Endothelial cell of umbilical vein (primary cell): ENCODE data around the gene BAD. TPM values are rescaled to one million over a fixed set of nuclear protein-coding genes. Genes with fewer than 3 reads are reported as not detected.

Source experiments
- Bru-seq: library from RNA; stranded (reverse); fragments of 400-500 nt; gene quantifications from one replicate; lab custom pipeline; 2021; lab: Mats Ljungman, UMichigan
- BruChase-seq, 2 experiments: library from RNA; stranded (reverse); fragments of 400-500 nt; gene quantifications; one replicate each; lab custom pipeline; 2021; lab: Mats Ljungman, UMichigan
- BruUV-seq: library from RNA; stranded (reverse); fragments of 400-500 nt; replicated peaks from 2 replicates; lab custom pipeline; 2021; lab: Mats Ljungman, UMichigan
- CTCF ChIA-PET: fragments of 300-600, 350-600 bp; sonication (Branson Sonifier 250); formaldehyde crosslinking; loops from one replicate; lab custom pipeline; 2021; ENCODE audit warnings: antibody characterized with exemption, inconsistent platforms; lab: Charles Lee
- POLR2A ChIA-PET: fragments of 300-600, 350-600 bp; sonication (Branson Sonifier 250); formaldehyde crosslinking; loops from one replicate; lab custom pipeline; 2021; ENCODE audit warnings: antibody characterized with exemption, inconsistent platforms; lab: Charles Lee
- DNase-seq: peaks from one replicate; pipeline ENCODE4 v3.0.0-alpha.2; 2011; ENCODE audit warnings: low read depth, low spot score
- FAIRE-seq: peaks from 2 replicates; lab custom pipeline; 2011; peaks lifted over from hg19 to GRCh38; lab: Jason Lieb, UNC
- H2AFZ ChIP-seq: 2 replicates; pipeline ENCODE4 v1.6.0; 2012; ENCODE audit warnings: low read depth, low read length, control low read depth, inconsistent platforms
- H3K27ac ChIP-seq: 2 replicates; pipeline ENCODE4 v1.5.1; 2011; ENCODE audit warnings: low read depth, mild to moderate bottlenecking, control low read depth, low read length, moderate library complexity; ENCODE audit not compliant: insufficient read depth
- H3K27me3 ChIP-seq, 2 experiments: 2 replicates each; pipeline versions ENCODE4 v1.6.0 to v1.6.1; 2011; ENCODE audit warnings: low read length in 2 of 2, mixed read lengths in 1 of 2; ENCODE audit not compliant: control insufficient read depth in 2 of 2, insufficient read depth in 2 of 2
- H3K36me3 ChIP-seq, 2 experiments: 2 replicates in 1 of 2; 3 replicates in 1 of 2; pipeline ENCODE4 v1.5.1; 2011; ENCODE audit warnings: low read length in 2 of 2, mild to moderate bottlenecking in 1 of 2, moderate library complexity in 1 of 2; ENCODE audit not compliant: control insufficient read depth in 2 of 2, insufficient read depth in 2 of 2; ENCODE audit errors: extremely low read depth in 1 of 2
- H3K4me1 ChIP-seq: 3 replicates; pipeline ENCODE4 v1.5.1; 2011; ENCODE audit warnings: mild to moderate bottlenecking, low read length; ENCODE audit not compliant: control insufficient read depth, insufficient read depth; ENCODE audit errors: extremely low read depth
- H3K4me2 ChIP-seq: 2 replicates; pipeline ENCODE4 v1.6.1; 2011; ENCODE audit warnings: low read length, control low read depth, mixed read lengths; ENCODE audit not compliant: insufficient read depth
- H3K4me3 ChIP-seq, 3 experiments: fragments of 200-600 bp in 1 of 3; sonication (generic), shearing (Covaris generic) in 1 of 3; replicated peaks in 1 of 3; 2 replicates each; pipeline ENCODE4 v1.5.1; 2011 to 2016; ENCODE audit warnings: control low read depth in 3 of 3, low read length in 3 of 3, mild to moderate bottlenecking in 2 of 3, inconsistent platforms in 1 of 3, low read depth in 1 of 3, moderate library complexity in 1 of 3; ENCODE audit not compliant: insufficient read depth in 1 of 3
- H3K79me2 ChIP-seq: 2 replicates; pipeline ENCODE4 v1.6.0; 2012; ENCODE audit warnings: low read length, inconsistent platforms; ENCODE audit not compliant: control insufficient read depth, insufficient read depth
- H3K9ac ChIP-seq: replicated peaks from 2 replicates; pipeline ENCODE3; 2011; ENCODE audit warnings: low read length, control low read depth; ENCODE audit not compliant: insufficient read depth; ENCODE audit errors: extremely low read depth
- H3K9me1 ChIP-seq: replicated peaks from 3 replicates; pipeline ENCODE4 v1.6.0; 2011; ENCODE audit warnings: mild to moderate bottlenecking, low read length; ENCODE audit not compliant: control insufficient read depth, insufficient read depth; ENCODE audit errors: extremely low read depth
- H3K9me3 ChIP-seq: replicated peaks from 2 replicates; pipeline ENCODE4 v1.5.1; 2012; ENCODE audit warnings: low read length, inconsistent platforms; ENCODE audit not compliant: control insufficient read depth, insufficient read depth
- H4K20me1 ChIP-seq: replicated peaks from 2 replicates; pipeline ENCODE3; 2011; ENCODE audit warnings: mild to moderate bottlenecking, low read length; ENCODE audit not compliant: control insufficient read depth, insufficient read depth; ENCODE audit errors: extremely low read depth
- CTCF ChIP-seq, 2 donors: IDR thresholded peaks; 1 replicate in 1 of 2; 2 replicates in 1 of 2; pipeline ENCODE4 v1.5.1; 2011; ENCODE audit warnings: low read length in 2 of 2, mild to moderate bottlenecking in 2 of 2, moderate library complexity in 2 of 2, control low read depth in 1 of 2, inconsistent platforms in 1 of 2, low read depth in 1 of 2; ENCODE audit not compliant: insufficient read depth in 1 of 2; ENCODE audit errors: extremely low read depth in 1 of 2
- EZH2 ChIP-seq: IDR thresholded peaks from 2 replicates; pipeline ENCODE4 v1.6.1; 2012; ENCODE audit warnings: borderline replicate concordance, low read depth, mild to moderate bottlenecking, moderate library complexity, low read length, inconsistent platforms; ENCODE audit not compliant: severe bottlenecking
- FOS ChIP-seq: IDR thresholded peaks from 2 replicates; pipeline ENCODE4 v1.6.1; 2011; ENCODE audit warnings: mild to moderate bottlenecking, low read length, moderate library complexity, borderline replicate concordance; ENCODE audit not compliant: insufficient read depth
- GATA2 ChIP-seq: IDR thresholded peaks from 2 replicates; pipeline ENCODE4 v1.7.0; 2011; ENCODE audit warnings: low read depth, mild to moderate bottlenecking, moderate library complexity, mixed read lengths, low read length; ENCODE audit not compliant: insufficient read length, insufficient read depth
- JUN ChIP-seq: IDR thresholded peaks from 2 replicates; pipeline ENCODE4 v1.6.1; 2011; ENCODE audit warnings: borderline replicate concordance, low read depth; ENCODE audit not compliant: insufficient read length, insufficient read depth
- MYC ChIP-seq: IDR thresholded peaks from one replicate; pipeline ENCODE4 v1.6.1; 2011; ENCODE audit warnings: mild to moderate bottlenecking, low read depth, low read length
- POLR2A ChIP-seq: IDR thresholded peaks from 2 replicates; pipeline ENCODE4 v1.6.1; 2012; ENCODE audit warnings: low read depth, mild to moderate bottlenecking, control low read depth, low read length
- POLR2AphosphoS5 ChIP-seq: IDR thresholded peaks from 2 replicates; pipeline ENCODE4 v1.6.1; 2012; ENCODE audit warnings: low read depth, mild to moderate bottlenecking, control low read depth, low read length, moderate library complexity; ENCODE audit not compliant: insufficient read depth
- dilution Hi-C: fragments of 300-500 bp; cut with MboI; formaldehyde crosslinking; loops from one replicate; pipeline ENCODE4 v1.15.0; 2019; ENCODE audit warnings: low sequenced_read_pairs; ENCODE audit not compliant: extremely low pct_ligation_motif_present
- intact Hi-C: fragments of 100-400 bp; cut with micrococcal nuclease; formaldehyde crosslinking; loops from one replicate; pipeline ENCODE4 v1.10.0; 2022
- long read RNA-seq: library from polyadenylated mRNA; stranded (forward); transcript quantifications from one replicate; pipeline ENCODE4 v2.0.0, GENCODE V29; 2021
- polyA minus RNA-seq, 3 experiments: library from RNA; depleted of rRNA, polyadenylated mRNA; stranded (reverse); fragments of >200 nt; gene quantifications; 1 replicate in 1 of 3; 2 replicates in 2 of 3; pipeline ENCODE4 v1.2.3, GENCODE V29; 2011
- polyA plus RNA-seq, 4 experiments: library from polyadenylated mRNA; depleted of rRNA in 3 of 4; stranded (reverse) in 3 of 4; unstranded in 1 of 4; fragments of >200 nt; gene quantifications; 2 replicates each; pipeline versions ENCODE4 v1.2.1 to v1.2.3, GENCODE V29; 2011 to 2012; ENCODE audit warnings: missing spikeins in 1 of 4
- total RNA-seq: library from RNA; stranded (reverse); gene quantifications from 2 replicates; pipeline ENCODE4 v1.2.3, GENCODE V29; 2021
- TF ChIP-seq, protein P1 (sequence below): IDR thresholded peaks from 2 replicates; pipeline ENCODE4 v1.6.1; 2011; ENCODE audit not compliant: insufficient read depth, insufficient read length

Gene BAD
- total RNA-seq (61.6 and 65.3 TPM in 2 replicates), polyA plus RNA-seq (88.0 and 100 TPM in 2 replicates), polyA minus RNA-seq (12.9 and 14.2 TPM in 2 replicates), Bru-seq, nascent RNA (percentile 54 among the genes with signal in this experiment), BruChase-seq, experiment 1, labeled RNA remaining after a 6-hour chase (percentile 67 among the genes with signal in this experiment), BruChase-seq, experiment 2, labeled RNA remaining after a 2-hour chase (percentile 57 among the genes with signal in this experiment)
- 60.3 and 86.4 TPM in 2 replicates for polyA plus RNA-seq (2011; cell fraction: cytosol; rRNA removed)
- polyA plus RNA-seq (2011; cell fraction: nucleus; rRNA removed), result 21.1 and 25.9 TPM in 2 replicates
- 45.1 and 63.2 TPM in 2 replicates for polyA plus RNA-seq (2012)
- polyA minus RNA-seq (2011; cell fraction: cytosol; rRNA and poly(A)+ RNA removed), result 4.3 TPM
- polyA minus RNA-seq (2011; cell fraction: nucleus; rRNA and poly(A)+ RNA removed), result 2.9 and 9.7 TPM in 2 replicates
- long read RNA-seq, transcript BAD-203 (3 exons, 1,157 nt), result minor isoform, 14 of 234 reads
- long read RNA-seq, transcript BAD-201 (4 exons, 929 nt), result major isoform, 207 of 234 reads
- long read RNA-seq, partial matches to known transcripts, result 1 of 234 reads
- long read RNA-seq, other reads (novel, unspliced or antisense), result 8 of 234 reads

DNA sequence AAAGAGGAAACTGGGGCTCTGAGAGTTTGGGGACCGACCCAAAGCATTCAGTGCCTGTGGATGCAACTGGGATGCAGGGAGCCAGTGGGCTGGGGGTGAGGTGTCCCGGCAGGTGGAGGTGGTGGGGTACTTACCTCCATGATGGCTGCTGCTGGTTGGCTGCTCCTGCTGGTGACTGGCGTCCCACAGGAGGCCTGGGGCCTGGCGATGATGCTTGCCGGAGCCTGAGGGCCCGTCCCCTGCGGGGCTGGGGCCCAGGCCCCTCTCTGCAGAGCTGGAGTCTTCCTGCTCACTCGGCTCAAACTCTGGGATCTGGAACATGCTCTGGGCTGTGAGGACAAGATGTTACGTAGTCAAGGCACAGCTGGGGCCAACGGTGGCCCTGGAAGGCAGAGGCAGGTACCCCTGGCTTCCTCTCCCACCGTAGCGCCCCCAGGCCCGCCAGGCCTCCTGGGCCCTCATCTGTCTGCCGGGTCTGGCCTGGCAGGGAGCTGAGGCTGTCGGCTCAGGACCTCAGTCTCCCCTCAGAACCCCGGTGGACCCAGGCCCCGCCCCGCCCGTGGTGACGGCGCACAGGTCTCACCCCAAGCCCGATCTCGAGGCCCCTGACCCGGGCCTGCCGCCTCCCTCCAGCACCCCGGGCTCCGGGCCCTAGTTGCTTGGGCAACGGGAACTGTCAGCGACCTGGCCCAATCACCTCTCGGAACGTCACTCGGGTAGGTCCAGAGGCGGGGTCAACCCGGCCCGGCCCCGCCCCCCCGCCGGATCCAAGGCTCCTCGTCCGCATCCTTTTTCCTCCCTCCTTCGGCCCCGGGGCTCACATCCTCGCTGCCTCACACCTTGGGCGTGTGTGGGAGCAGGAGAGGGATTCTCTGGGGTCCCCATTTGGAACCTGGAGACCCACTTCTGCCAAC, at the start of gene BAD:
Gene BAD, minus strand, starts transcription at position 618 of the 914 bp plus-strand sequence. Its CDS starts 297 bp downstream, at position 321.
- BruUV-seq, result TSS peak; percentile 38
- H3K36me3 ChIP-seq, result peaks cover 0 to 5% of the 10 kb centered on the region in 2 experiments
- H3K79me2 ChIP-seq, result peaks cover 2% of the 10 kb centered on the region
- no peaks in the 10 kb centered on the region for H4K20me1 ChIP-seq
- FAIRE-seq, result peak; percentile 95
- ChIA-PET CTCF (interaction anchor here (0.7 to 3.5 kb wide), 12 partner anchors 13 to 99 kb away, joined by 3 to 26 read pairs (median 6); partner anchors contain the start of genes CATSPERZ, PRDX5, STIP1 and TRMT112), POLR2A (interaction anchor here (1.0 kb wide), 1 partner anchor 13 kb away, joined by 3 read pairs; no protein-coding TSS in a partner anchor)
- H3K4me3 ChIP-seq, result peak within 1 kb of the TSS; percentile 42 to 49 (median 44)
- peak; percentile 91 for DNase-seq
- peak within 1 kb of the TSS; percentile 54 for H3K9ac ChIP-seq
- TF ChIP-seq, protein P1, sequence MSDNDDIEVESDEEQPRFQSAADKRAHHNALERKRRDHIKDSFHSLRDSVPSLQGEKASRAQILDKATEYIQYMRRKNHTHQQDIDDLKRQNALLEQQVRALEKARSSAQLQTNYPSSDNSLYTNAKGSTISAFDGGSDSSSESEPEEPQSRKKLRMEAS, result no peak
- no peak for TF ChIP-seq JUN
- TF ChIP-seq POLR2AphosphoS5, result peak; percentile 66
- no peak for TF ChIP-seq MYC
- no peak for TF ChIP-seq CTCF (IDR thresholded peaks at IDR 0.05; ENCODE audit: extremely low read depth in 1 of 2, insufficient read depth in 1 of 2, low read depth in 1 of 2, low read length in 2 of 2)
- TF ChIP-seq EZH2, result no peak
- no peak for TF ChIP-seq GATA2
- TF ChIP-seq FOS, result no peak
- peak; percentile 52 for TF ChIP-seq POLR2A
- peak within 1 kb of the TSS; percentile 75 for H2AFZ ChIP-seq
- H3K4me1 ChIP-seq, result peaks cover 11% of the 10 kb centered on the region
- no peaks in the 10 kb centered on the region for H3K9me3 ChIP-seq
- peak within 1 kb of the TSS; percentile 60 for H3K4me2 ChIP-seq
- dilution Hi-C loops, result no loop called here
- no peaks in the 10 kb centered on the region for H3K9me1 ChIP-seq
- H3K27me3 ChIP-seq, result no peaks in the 10 kb centered on the region
- intact Hi-C loops, result loop anchor here (2.0 kb wide), 2 partner anchors 20 to 38 kb away; partner anchors contain the start of genes ESRRA and PPP1R14B
- peak within 1 kb of the TSS; percentile 35 for H3K27ac ChIP-seq
